Fibroblast of villous mesenchyme (primary cell): ENCODE data around the gene SLC18A3. TPM values are rescaled to one million over a fixed set of nuclear protein-coding genes. Genes with fewer than 3 reads are reported as not detected.

Experiments
- DNase-seq: peaks from one replicate; pipeline ENCODE4 v3.0.0-alpha.2; 2010; ENCODE audit warnings: low read depth
- H3K4me3 ChIP-seq: 2 replicates; pipeline ENCODE4 v1.5.1; 2011; ENCODE audit warnings: low read depth, mild to moderate bottlenecking, low read length
- CTCF ChIP-seq: IDR thresholded peaks from 2 replicates; pipeline ENCODE4 v1.5.1; 2012; ENCODE audit warnings: low read depth, mild to moderate bottlenecking, low read length; ENCODE audit not compliant: insufficient read depth
- total RNA-seq: library from RNA; depleted of rRNA; stranded (reverse); fragments of >200 nt; gene quantifications from 2 replicates; pipeline ENCODE4 v1.2.3, GENCODE V29; 2012

SLC18A3 gene
- total RNA-seq, 1 donor = under 0.01 TPM

- DNase-seq = no peak
- TF ChIP-seq CTCF = no peak
These were observed 10.2 kb downstream of the SLC18A3 start for GRCh38 chr10:49620286-49620810.

DNA sequence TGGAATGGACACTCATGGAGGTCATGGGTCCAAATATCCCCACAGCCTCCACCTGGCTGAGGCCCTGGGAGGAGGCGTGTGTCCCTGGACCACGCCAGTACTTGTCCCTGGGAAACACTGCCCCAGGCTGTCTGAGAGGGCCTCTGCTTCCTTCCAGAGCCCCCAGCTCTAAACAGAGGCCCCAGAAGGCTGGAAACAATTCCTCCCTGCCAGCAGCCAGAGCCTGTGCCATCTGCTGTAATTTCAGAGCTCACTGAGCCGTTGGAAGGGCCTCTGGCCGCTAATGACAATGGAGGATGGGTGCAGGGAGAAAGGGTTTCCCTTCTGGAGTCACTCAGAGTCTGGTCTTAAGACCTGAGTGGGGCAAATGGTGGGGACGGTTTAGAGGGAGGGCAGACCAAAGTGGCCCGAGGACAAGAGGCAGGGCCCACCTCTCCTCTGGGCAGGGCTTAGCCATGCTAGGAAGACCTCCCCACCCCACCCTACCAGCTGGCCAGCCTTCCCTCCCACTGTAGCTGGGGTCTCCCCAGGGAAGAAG lies 10.8 kb downstream of the SLC18A3 start:
- TF ChIP-seq CTCF = no peak

More at GRCh38 chr10:49620286-49620810, 10.2 kb downstream of the SLC18A3 start:
- H3K4me3 ChIP-seq = no peak overlapping the region

GRCh38 chr10:49621561-49621960 lies 11.5 kb downstream of the SLC18A3 start:
- TF ChIP-seq CTCF = no peak
- DNase-seq = no peak
- no peak overlapping the region for H3K4me3 ChIP-seq

More for the DNA sequence above, 10.8 kb downstream of the SLC18A3 start:
- no peak overlapping the region for H3K4me3 ChIP-seq
- DNase-seq = no peak

GRCh38 chr10:49622426-49623425 lies 12.6 kb downstream of the SLC18A3 start:
- TF ChIP-seq CTCF = no peak
- no peak overlapping the region for H3K4me3 ChIP-seq
- DNase-seq = no peak

GRCh38 chr10:49624629-49625028 lies 14.5 kb downstream of the SLC18A3 start:
- DNase-seq = no peak
- TF ChIP-seq CTCF = no peak
- no peak overlapping the region for H3K4me3 ChIP-seq

DNA sequence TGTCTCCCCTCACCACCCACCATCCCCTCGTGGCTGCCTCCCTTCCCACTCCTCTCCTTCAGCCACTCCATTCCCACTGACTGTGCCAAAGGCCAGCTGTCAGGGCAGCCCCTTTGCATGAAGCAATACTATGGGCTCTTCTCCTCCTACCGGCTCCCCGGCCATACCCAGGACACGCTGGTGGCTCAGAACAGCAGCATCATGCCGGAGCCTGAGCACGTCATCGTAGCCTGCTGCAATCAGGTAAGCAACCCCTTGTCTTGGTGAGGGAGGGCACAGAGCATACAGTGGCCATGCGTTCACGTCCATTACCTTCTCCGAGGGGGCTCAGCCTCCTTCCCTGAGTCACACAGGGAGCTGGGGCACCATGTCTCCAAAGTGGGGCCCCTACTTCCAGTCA lies 15.3 kb downstream of the SLC18A3 start:
- no peak for DNase-seq
- no peak overlapping the region for H3K4me3 ChIP-seq
- TF ChIP-seq CTCF = no peak
